Activated CD8-positive, alpha-beta memory T cell treated with anti-CD3 and anti-CD28 coated beads, Interleukin-2, amount 50 U/mL, for 4 hours (primary cell): ENCODE results near the gene OSBPL7.

ENCODE experiments used
- DNase-seq: peaks from one replicate; pipeline ENCODE4 v3.0.0-alpha.2; 2020

OSBPL7 gene

GRCh38 chr17:47820033-47820789 lies 1.4 kb downstream of the OSBPL7 start:
- DNase-seq: no peak

- DNase-seq: no peak
Measured at GRCh38 chr17:47819475-47819874, 2.1 kb downstream of the OSBPL7 start.

GRCh38 chr17:47818002-47818695 lies 3.4 kb downstream of the OSBPL7 start:
- DNase-seq: no peak

GRCh38 chr17:47816947-47817346 lies 4.6 kb downstream of the OSBPL7 start:
- DNase-seq: no peak

- DNase-seq: no peak
Measured at GRCh38 chr17:47816111-47816735, 5.4 kb downstream of the OSBPL7 start.

GRCh38 chr17:47815106-47815918 lies 6.3 kb downstream of the OSBPL7 start:
- DNase-seq: no peak

GRCh38 chr17:47813512-47814031 lies 8.0 kb downstream of the OSBPL7 start:
- DNase-seq: no peak

- no peak for DNase-seq
Measured at GRCh38 chr17:47813077-47813476, 8.5 kb downstream of the OSBPL7 start.

- DNase-seq: no peak
Measured at GRCh38 chr17:47812146-47812920, 9.3 kb downstream of the OSBPL7 start.

- DNase-seq: no peak
Measured at GRCh38 chr17:47811709-47812108, 9.9 kb downstream of the OSBPL7 start.

GRCh38 chr17:47810901-47811635 lies 10.5 kb downstream of the OSBPL7 start:
- no peak for DNase-seq

GRCh38 chr17:47810200-47810821 lies 11.3 kb downstream of the OSBPL7 start:
- no peak for DNase-seq

GRCh38 chr17:47808830-47809480 lies 12.6 kb downstream of the OSBPL7 start:
- DNase-seq: no peak

GRCh38 chr17:47808036-47808829 lies 13.4 kb downstream of the OSBPL7 start:
- no peak for DNase-seq

GRCh38 chr17:47807421-47807820 lies 14.2 kb downstream of the OSBPL7 start:
- DNase-seq: no peak

- DNase-seq: no peak
Measured at GRCh38 chr17:47806913-47807255, 14.7 kb downstream of the OSBPL7 start.

- no peak for DNase-seq
Measured at GRCh38 chr17:47806026-47806912, 15.3 kb downstream of the OSBPL7 start.

- DNase-seq: no peak
Measured at GRCh38 chr17:47804461-47804860, 17.1 kb downstream of the OSBPL7 start.

GRCh38 chr17:47803751-47804150 lies 17.8 kb downstream of the OSBPL7 start:
- DNase-seq: no peak
